Measurements from ENCODE around the gene C9orf85. TPM values are rescaled to one million over a fixed set of nuclear protein-coding genes. Genes with fewer than 3 reads are reported as not detected.

The C9orf85 gene
- total RNA-seq, 1 experiment from 2014 or later = 20.2 TPM

GRCh38 chr9:71904076-71904475, 7.4 kb upstream of the C9orf85 start:
- Mint-ChIP-seq H3K27ac (no peak overlapping the region), H3K36me3 (peaks cover 12% of the 10 kb centered on the region), H3K4me1 (peaks cover 98% of the 10 kb centered on the region)

More at GRCh38 chr9:71904076-71904475, 7.4 kb upstream of the C9orf85 start:
- Mint-ChIP-seq H3K4me3 (0 out of 2 replicates have a peak overlapping the region, but pooled peaks have one; percentile 4), H3K27me3 (ENCODE audit: low read depth) (no peaks in the 10 kb centered on the region), H3K9me3 (no peaks in the 10 kb centered on the region)
- POLR2A ChIA-PET = no interaction called here
- no peak for TF ChIP-seq PRDM15 (CRISPR knock-in tag; IDR thresholded peaks at IDR 0.05)
- no peak for TF ChIP-seq ZNF219 (CRISPR knock-in tag; IDR thresholded peaks at IDR 0.05; ENCODE audit: borderline replicate concordance)
- TF ChIP-seq ZBTB21 (CRISPR knock-in tag; IDR thresholded peaks at IDR 0.05; ENCODE audit: borderline replicate concordance) = no peak
- TF ChIP-seq, protein P1, sequence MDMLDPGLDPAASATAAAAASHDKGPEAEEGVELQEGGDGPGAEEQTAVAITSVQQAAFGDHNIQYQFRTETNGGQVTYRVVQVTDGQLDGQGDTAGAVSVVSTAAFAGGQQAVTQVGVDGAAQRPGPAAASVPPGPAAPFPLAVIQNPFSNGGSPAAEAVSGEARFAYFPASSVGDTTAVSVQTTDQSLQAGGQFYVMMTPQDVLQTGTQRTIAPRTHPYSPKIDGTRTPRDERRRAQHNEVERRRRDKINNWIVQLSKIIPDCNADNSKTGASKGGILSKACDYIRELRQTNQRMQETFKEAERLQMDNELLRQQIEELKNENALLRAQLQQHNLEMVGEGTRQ (CRISPR knock-in tag; IDR thresholded peaks at IDR 0.05) = no peak
- no peak for TF ChIP-seq ZMAT4 (CRISPR knock-in tag; IDR thresholded peaks at IDR 0.05)
- TF ChIP-seq RORB (CRISPR knock-in tag; IDR thresholded peaks at IDR 0.05) = no peak
- TF ChIP-seq TEAD4 (CRISPR knock-in tag; IDR thresholded peaks at IDR 0.05) = no peak
- no peak for TF ChIP-seq PRRX2 (CRISPR knock-in tag; IDR thresholded peaks at IDR 0.05)
- no peak for TF ChIP-seq ZNF121 (CRISPR knock-in tag; IDR thresholded peaks at IDR 0.05)
- TF ChIP-seq GTF2I (CRISPR knock-in tag; conservative IDR thresholded peaks at IDR 0.05) = no peak
- no peak for TF ChIP-seq NFYB (CRISPR knock-in tag; conservative IDR thresholded peaks at IDR 0.05; ENCODE audit: low read depth)
- no peak for TF ChIP-seq ARID4B (CRISPR knock-in tag; IDR thresholded peaks at IDR 0.05; ENCODE audit: borderline replicate concordance)
- ATAC-seq (no peak), DNase-seq (ENCODE audit: low spot score) (no peak)
- CTCF ChIA-PET = no interaction called here

Measured in WTC11 (cell line).